HCT116 (cell line): Measurements from ENCODE around the gene SPATS2L.

Experiments used
- CEBPB ChIP-seq: IDR thresholded peaks from 2 replicates; pipeline ENCODE4 v1.6.1; 2012; ENCODE audit warnings: low read depth
- CTCF ChIP-seq, 3 experiments: fragments of 200-600 bp in 1 of 3; sonication (generic) in 1 of 3; IDR thresholded peaks in 2 of 3; conservative IDR thresholded peaks in 1 of 3; 2 replicates each; pipeline ENCODE4 v1.5.1; 2012 to 2017; ENCODE audit warnings: low read depth in 2 of 3, low read length in 2 of 3, antibody characterized with exemption in 1 of 3, borderline replicate concordance in 1 of 3, control low read depth in 1 of 3, mild to moderate bottlenecking in 1 of 3, mixed read lengths in 1 of 3, mixed run types in 1 of 3, moderate library complexity in 1 of 3; ENCODE audit not compliant: insufficient read depth in 1 of 3
- EGR1 ChIP-seq: IDR thresholded peaks from 2 replicates; pipeline ENCODE4 v1.6.1; 2012; ENCODE audit warnings: low read depth
- EZH2 ChIP-seq: fragments of 200-600 bp; sonication (generic); IDR thresholded peaks from 2 replicates; pipeline ENCODE4 v1.6.1; 2017; ENCODE audit warnings: antibody characterized with exemption, mixed run types
- POLR2A ChIP-seq: IDR thresholded peaks from 2 replicates; pipeline ENCODE4 v1.7.0; 2011; ENCODE audit warnings: borderline replicate concordance; ENCODE audit not compliant: insufficient read depth, insufficient read length; ENCODE audit errors: extremely low read depth
- POLR2AphosphoS5 ChIP-seq: IDR thresholded peaks from 2 replicates; pipeline ENCODE4 v1.6.1; 2011; ENCODE audit warnings: mild to moderate bottlenecking, low read depth, low read length, moderate library complexity
- RAD21 ChIP-seq: IDR thresholded peaks from 2 replicates; pipeline ENCODE4 v1.6.1; 2012; ENCODE audit warnings: low read depth, mild to moderate bottlenecking
- SIN3A ChIP-seq: IDR thresholded peaks from 2 replicates; pipeline ENCODE4 v1.6.1; 2012; ENCODE audit warnings: low read depth
- SP1 ChIP-seq: IDR thresholded peaks from 2 replicates; pipeline ENCODE4 v1.6.1; 2012; ENCODE audit warnings: low read depth
- ZNF274 ChIP-seq: fragments of 200-500 bp; sonication (Bioruptor generic); IDR thresholded peaks from 2 replicates; pipeline ENCODE4 v1.6.1; 2014; ENCODE audit warnings: mild to moderate bottlenecking, low read depth, low read length, inconsistent platforms
- TF ChIP-seq, protein P1 (sequence below): IDR thresholded peaks from 2 replicates; pipeline ENCODE4 v1.6.1; 2012

GRCh38 chr2:200258081-200258480 lies 48.4 kb upstream of the SPATS2L start:
- TF ChIP-seq CEBPB (no peak), EGR1 (no peak), POLR2AphosphoS5 (no peak), EZH2 (no peak), ZNF274 (no peak), CTCF (IDR thresholded peaks at IDR 0.05 in 2 of 3, conservative IDR thresholded peaks at IDR 0.05 in 1 of 3; ENCODE audit: borderline replicate concordance in 1 of 3, insufficient read depth in 1 of 3, low read depth in 2 of 3, low read length in 2 of 3) (no peak), SP1 (no peak), POLR2A (no peak), SIN3A (no peak), RAD21 (no peak)
- TF ChIP-seq, protein P1, sequence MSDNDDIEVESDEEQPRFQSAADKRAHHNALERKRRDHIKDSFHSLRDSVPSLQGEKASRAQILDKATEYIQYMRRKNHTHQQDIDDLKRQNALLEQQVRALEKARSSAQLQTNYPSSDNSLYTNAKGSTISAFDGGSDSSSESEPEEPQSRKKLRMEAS = no peak
